Measurements from ENCODE around the gene CHRNB1. TPM values are rescaled to one million over a fixed set of nuclear protein-coding genes. Genes with fewer than 3 reads are reported as not detected.

CHRNB1 gene
- total RNA-seq, 3 donors from 2014 or later = 8.5 to 11.8 (median 11.7) TPM

- H3K9me3 ChIP-seq = no peaks in the 10 kb centered on the region
- no peak overlapping the region for H3K27ac ChIP-seq
- H3K36me3 ChIP-seq = peaks cover 10% of the 10 kb centered on the region
- H3K4me3 ChIP-seq = no peak overlapping the region
- H3K27me3 ChIP-seq = no peaks in the 10 kb centered on the region
- no peak for DNase-seq (ENCODE audit: low spot score in 2 of 2)
- intact Hi-C loops (cut with DNase I; ENCODE audit: low total_unique reads) = loop anchor here (1.0 kb wide), 1 partner anchor 27 kb away; no protein-coding TSS in a partner anchor
- peaks cover 2 to 4% of the 10 kb centered on the region in 2 donors for H3K4me1 ChIP-seq
- TF ChIP-seq POLR2AphosphoS5 (IDR thresholded peaks at IDR 0.05) = no peak
- TF ChIP-seq CTCF (IDR thresholded peaks at IDR 0.05) = no peak
- no peak for TF ChIP-seq POLR2A (IDR thresholded peaks at IDR 0.05)
Measured at GRCh38 chr17:7493941-7494340, 49.1 kb downstream of the CHRNB1 start.

- Histone ChIP-seq H3K4me1 (no peaks in the 10 kb centered on the region), H3K9me3 (no peaks in the 10 kb centered on the region), H3K36me3 (peaks cover 16% of the 10 kb centered on the region), H3K27me3 (no peaks in the 10 kb centered on the region), H3K27ac (peak overlapping the region in 1 of 2 donors; percentile 35), H3K4me3 (no peak overlapping the region)
- no peak for DNase-seq (ENCODE audit: low spot score in 2 of 2)
- intact Hi-C loops (cut with DNase I; ENCODE audit: low total_unique reads) = no loop called here
- TF ChIP-seq CTCF (IDR thresholded peaks at IDR 0.05) = no peak
- no peak for TF ChIP-seq POLR2AphosphoS5 (IDR thresholded peaks at IDR 0.05)
- no peak for TF ChIP-seq POLR2A (IDR thresholded peaks at IDR 0.05)
Measured at GRCh38 chr17:7495906-7496434, 51.1 kb downstream of the CHRNB1 start.

GRCh38 chr17:7496470-7497183 is 51.8 kb downstream of the CHRNB1 start:
- DNase-seq (ENCODE audit: low spot score in 2 of 2) = no peak
- intact Hi-C loops (cut with DNase I; ENCODE audit: low total_unique reads) = no loop called here
- Histone ChIP-seq H3K27ac (peak overlapping the region in 1 of 2 donors; percentile 35), H3K9me3 (no peaks in the 10 kb centered on the region), H3K27me3 (no peaks in the 10 kb centered on the region), H3K4me3 (no peak overlapping the region), H3K36me3 (peaks cover 23% of the 10 kb centered on the region), H3K4me1 (no peaks in the 10 kb centered on the region)
- TF ChIP-seq CTCF (IDR thresholded peaks at IDR 0.05) (no peak), POLR2A (IDR thresholded peaks at IDR 0.05) (no peak), POLR2AphosphoS5 (IDR thresholded peaks at IDR 0.05) (no peak)

GRCh38 chr17:7497228-7497627 is 52.4 kb downstream of the CHRNB1 start:
- Histone ChIP-seq H3K4me1 (no peaks in the 10 kb centered on the region), H3K36me3 (peaks cover 29% of the 10 kb centered on the region), H3K4me3 (no peak overlapping the region), H3K27me3 (no peaks in the 10 kb centered on the region), H3K27ac (no peak overlapping the region), H3K9me3 (no peaks in the 10 kb centered on the region)
- DNase-seq (ENCODE audit: low spot score in 2 of 2) = no peak
- TF ChIP-seq POLR2A (IDR thresholded peaks at IDR 0.05) (no peak), POLR2AphosphoS5 (IDR thresholded peaks at IDR 0.05) (no peak), CTCF (IDR thresholded peaks at IDR 0.05) (no peak)
- intact Hi-C loops (cut with DNase I; ENCODE audit: low total_unique reads) = no loop called here

- no peaks in the 10 kb centered on the region for H3K4me1 ChIP-seq
- no peak overlapping the region for H3K4me3 ChIP-seq
- TF ChIP-seq CTCF (IDR thresholded peaks at IDR 0.05) (no peak), POLR2AphosphoS5 (IDR thresholded peaks at IDR 0.05) (no peak), POLR2A (IDR thresholded peaks at IDR 0.05) (no peak)
- intact Hi-C loops (cut with DNase I; ENCODE audit: low total_unique reads) = no loop called here
- no peaks in the 10 kb centered on the region for H3K9me3 ChIP-seq
- no peak for DNase-seq (ENCODE audit: low spot score in 2 of 2)
- H3K27ac ChIP-seq = no peak overlapping the region
- H3K27me3 ChIP-seq = no peaks in the 10 kb centered on the region
- H3K36me3 ChIP-seq = peaks cover 32% of the 10 kb centered on the region
Measured at GRCh38 chr17:7497636-7498035, 52.8 kb downstream of the CHRNB1 start.
